Gastrocnemius medialis (tissue), 4 donors: ENCODE results near the gene CHCHD6. TPM values are rescaled to one million over a fixed set of nuclear protein-coding genes. Genes with fewer than 3 reads are reported as not detected.
A peak's percentile ranks its signal among the peaks of the same experiment; 100 is the strongest.

Experiments
- ATAC-seq, 2 donors: fragments of 150-250 bp; one replicate each; pipeline ENCODE4 v1.9.1; 2016
- DNase-seq, 2 donors: peaks; one replicate each; pipeline ENCODE4 v3.0.0-alpha.2; 2019
- H3K27ac ChIP-seq, 4 donors: fragments of 200-600 bp; sonication (generic); 1 replicate in 1 of 4; 2 replicates in 3 of 4; pipeline ENCODE4 v1.5.1; 2016 to 2018; ENCODE audit warnings: mild to moderate bottlenecking in 2 of 4, moderate library complexity in 1 of 4
- H3K27me3 ChIP-seq, 3 donors: fragments of 200-600 bp; sonication (generic) in 2 of 3; 1 replicate in 1 of 3; 2 replicates in 2 of 3; pipeline versions ENCODE4 v1.5.1 to v1.6.0; 2016 to 2019; ENCODE audit warnings: mild to moderate bottlenecking in 1 of 3, moderate library complexity in 1 of 3
- H3K36me3 ChIP-seq, 2 donors: fragments of 200-600 bp; sonication (generic) in 1 of 2; one replicate each; pipeline ENCODE4 v1.5.1; 2017 to 2018
- H3K4me1 ChIP-seq, 2 donors: fragments of 200-600 bp; sonication (generic) in 1 of 2; one replicate each; pipeline ENCODE4 v1.5.1; 2016 to 2017; ENCODE audit warnings: mild to moderate bottlenecking in 2 of 2
- H3K4me3 ChIP-seq, 4 donors: fragments of 200-600 bp; sonication (generic) in 3 of 4; 1 replicate in 1 of 4; 2 replicates in 3 of 4; pipeline ENCODE4 v1.5.1; 2016 to 2019; ENCODE audit warnings: mild to moderate bottlenecking in 2 of 4
- H3K9me3 ChIP-seq, 3 donors: fragments of 200-600 bp; sonication (generic) in 2 of 3; 1 replicate in 1 of 3; 2 replicates in 2 of 3; pipeline ENCODE4 v1.5.1; 2016 to 2019
- POLR2A ChIP-seq, 2 donors: fragments of 450-650 bp; IDR thresholded peaks; one replicate each; pipeline ENCODE4 v1.6.1; 2017; ENCODE audit warnings: antibody characterized with exemption in 2 of 2, mild to moderate bottlenecking in 2 of 2, moderate library complexity in 2 of 2
- in situ Hi-C, 4 donors: fragments of 200-750 bp; cut with MboI; loops; one replicate each; pipeline versions ENCODE4 v1.15.0 to v1.8.0; 2017; ENCODE audit warnings: low sequenced_read_pairs in 4 of 4
- intact Hi-C: fragments of 100-400 bp; cut with DNase I; formaldehyde crosslinking; loops from one replicate; pipeline ENCODE4 v1.15.1; 2023; ENCODE audit warnings: low total_unique reads
- total RNA-seq, 4 donors: library from RNA; depleted of rRNA; stranded (reverse); fragments of >200 nt; gene quantifications; one replicate each; pipeline versions ENCODE4 v1.1.0 to v1.2.3, GENCODE V29; 2016
- TF ChIP-seq, protein P1 (sequence below), 5 experiments: fragments of 450-650 bp in 3 of 5; fragments of 200-600 bp in 2 of 5; sonication (generic) in 2 of 5; IDR thresholded peaks in 4 of 5; conservative IDR thresholded peaks in 1 of 5; 1 replicate in 4 of 5; 2 replicates in 1 of 5; pipeline ENCODE4 v1.5.1; 2016 to 2019; ENCODE audit warnings: antibody characterized with exemption in 5 of 5, mild to moderate bottlenecking in 3 of 5, moderate library complexity in 3 of 5

CHCHD6 gene
- total RNA-seq, 4 donors from 2014 or later: 2.7 to 4.2 (median 3.4) TPM

DNA sequence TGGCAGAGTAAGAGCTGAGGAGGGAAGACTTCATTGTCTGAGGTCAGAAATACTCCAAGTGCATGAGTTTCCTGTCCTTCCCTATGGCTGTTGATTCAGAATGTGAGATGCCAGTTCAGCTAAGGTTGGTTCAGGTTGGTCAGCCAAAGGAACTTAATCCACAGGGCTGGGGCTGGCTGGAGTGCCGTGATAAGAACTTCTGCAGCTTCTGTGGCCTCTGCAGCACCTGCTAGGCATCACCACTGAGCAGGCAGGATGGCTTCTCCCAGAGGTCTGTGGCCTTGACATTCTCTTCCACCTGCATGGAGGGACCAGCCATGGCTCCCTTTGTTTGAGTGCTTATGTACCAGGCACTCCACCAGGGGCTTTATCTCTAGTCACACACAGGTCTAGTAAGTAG lies 169.4 kb downstream of the CHCHD6 start:
- ATAC-seq (no peak), DNase-seq (no peak)
- Histone ChIP-seq H3K36me3 (no peaks in the 10 kb centered on the region), H3K9me3 (no peaks in the 10 kb centered on the region), H3K27me3 (no peaks in the 10 kb centered on the region), H3K27ac (no peak overlapping the region), H3K4me1 (no peaks in the 10 kb centered on the region), H3K4me3 (no peak overlapping the region)
- intact Hi-C loops (no loop called here), in situ Hi-C loops (no loop called here)
- TF ChIP-seq, protein P1, sequence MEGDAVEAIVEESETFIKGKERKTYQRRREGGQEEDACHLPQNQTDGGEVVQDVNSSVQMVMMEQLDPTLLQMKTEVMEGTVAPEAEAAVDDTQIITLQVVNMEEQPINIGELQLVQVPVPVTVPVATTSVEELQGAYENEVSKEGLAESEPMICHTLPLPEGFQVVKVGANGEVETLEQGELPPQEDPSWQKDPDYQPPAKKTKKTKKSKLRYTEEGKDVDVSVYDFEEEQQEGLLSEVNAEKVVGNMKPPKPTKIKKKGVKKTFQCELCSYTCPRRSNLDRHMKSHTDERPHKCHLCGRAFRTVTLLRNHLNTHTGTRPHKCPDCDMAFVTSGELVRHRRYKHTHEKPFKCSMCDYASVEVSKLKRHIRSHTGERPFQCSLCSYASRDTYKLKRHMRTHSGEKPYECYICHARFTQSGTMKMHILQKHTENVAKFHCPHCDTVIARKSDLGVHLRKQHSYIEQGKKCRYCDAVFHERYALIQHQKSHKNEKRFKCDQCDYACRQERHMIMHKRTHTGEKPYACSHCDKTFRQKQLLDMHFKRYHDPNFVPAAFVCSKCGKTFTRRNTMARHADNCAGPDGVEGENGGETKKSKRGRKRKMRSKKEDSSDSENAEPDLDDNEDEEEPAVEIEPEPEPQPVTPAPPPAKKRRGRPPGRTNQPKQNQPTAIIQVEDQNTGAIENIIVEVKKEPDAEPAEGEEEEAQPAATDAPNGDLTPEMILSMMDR (IDR thresholded peaks at IDR 0.05 in 4 of 5, conservative IDR thresholded peaks at IDR 0.05 in 1 of 5): no peak
- TF ChIP-seq POLR2A (IDR thresholded peaks at IDR 0.05): no peak

DNA sequence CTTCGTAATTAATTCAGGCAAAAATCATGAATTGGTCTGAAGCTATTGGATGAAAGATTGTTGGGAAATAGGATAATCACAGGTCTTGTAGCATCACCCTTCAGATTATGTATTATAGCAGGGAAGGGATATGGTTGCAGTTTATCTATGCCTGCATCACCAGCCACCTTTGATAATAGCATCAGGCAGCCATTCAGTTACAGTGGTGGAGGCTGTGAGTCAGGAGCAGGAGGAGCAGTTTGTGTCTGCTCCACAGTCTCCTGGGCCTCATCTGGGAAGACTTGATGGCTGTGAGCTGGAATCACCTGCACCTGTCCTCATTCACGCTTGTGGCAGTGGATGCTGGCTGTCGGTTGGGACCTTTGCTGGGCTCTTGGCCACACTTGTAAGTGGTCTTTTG lies 174.6 kb downstream of the CHCHD6 start:
- no peaks in the 10 kb centered on the region for H3K9me3 ChIP-seq
- no peak for TF ChIP-seq POLR2A (IDR thresholded peaks at IDR 0.05)
- TF ChIP-seq, protein P1 (IDR thresholded peaks at IDR 0.05 in 4 of 5, conservative IDR thresholded peaks at IDR 0.05 in 1 of 5): no peak
- DNase-seq (no peak), ATAC-seq (no peak)
- peaks cover 0 to 3% of the 10 kb centered on the region in 2 donors for H3K4me1 ChIP-seq
- intact Hi-C loops (no loop called here), in situ Hi-C loops (no loop called here)
- no peaks in the 10 kb centered on the region for H3K27me3 ChIP-seq
- H3K4me3 ChIP-seq: no peak overlapping the region
- H3K27ac ChIP-seq: no peak overlapping the region
- H3K36me3 ChIP-seq: no peaks in the 10 kb centered on the region

DNA sequence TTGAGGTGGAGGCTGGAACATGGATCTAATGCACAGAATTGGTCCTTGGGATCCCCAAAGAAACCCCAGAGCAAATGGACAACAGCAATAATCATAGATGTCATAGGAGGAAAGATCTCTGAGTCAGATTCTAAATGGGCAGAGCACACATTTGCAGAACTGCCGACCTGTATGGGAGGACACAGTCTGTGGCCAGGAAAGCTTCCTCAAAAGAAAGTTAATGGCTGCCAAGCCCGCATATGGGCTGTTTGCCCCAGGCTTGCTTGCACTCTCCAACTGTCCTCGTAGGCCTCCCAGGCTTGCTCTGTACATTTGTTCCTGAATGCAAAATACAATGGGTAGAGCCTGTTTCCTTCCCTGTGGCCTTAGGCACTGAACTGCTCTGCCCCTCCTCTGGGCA lies 176.9 kb downstream of the CHCHD6 start:
- H3K9me3 ChIP-seq: no peaks in the 10 kb centered on the region
- no peak for DNase-seq
- no peaks in the 10 kb centered on the region for H3K27me3 ChIP-seq
- no peak for TF ChIP-seq POLR2A (IDR thresholded peaks at IDR 0.05)
- TF ChIP-seq, protein P1 (IDR thresholded peaks at IDR 0.05 in 4 of 5, conservative IDR thresholded peaks at IDR 0.05 in 1 of 5): no peak
- intact Hi-C loops: no loop called here
- no peak overlapping the region for H3K27ac ChIP-seq
- H3K4me1 ChIP-seq: peaks cover 0 to 3% of the 10 kb centered on the region in 2 donors
- no peaks in the 10 kb centered on the region for H3K36me3 ChIP-seq
- H3K4me3 ChIP-seq: no peak overlapping the region
- ATAC-seq: no peak
- in situ Hi-C loops: no loop called here

DNA sequence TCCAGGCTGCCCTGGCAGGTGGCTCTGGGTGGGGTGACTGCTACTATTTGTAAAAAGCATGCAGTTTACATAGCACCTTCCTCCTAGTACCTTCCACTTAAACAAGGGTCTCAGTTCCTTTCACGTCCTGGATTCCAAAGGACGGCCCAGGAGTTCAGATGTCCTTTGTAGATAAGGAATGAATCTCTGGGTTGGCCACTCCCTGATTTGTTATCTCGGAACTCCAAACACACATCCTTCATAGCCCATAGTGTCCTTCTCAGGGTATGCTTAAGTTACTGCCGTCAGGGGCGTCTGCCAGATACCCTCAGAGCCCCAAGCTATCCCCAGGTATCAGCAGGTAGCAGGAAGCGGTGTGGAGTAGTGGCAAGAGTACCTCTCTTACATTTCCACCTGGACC lies 177.8 kb downstream of the CHCHD6 start:
- H3K27ac ChIP-seq: no peak overlapping the region
- H3K9me3 ChIP-seq: no peaks in the 10 kb centered on the region
- H3K4me1 ChIP-seq: peaks cover 0 to 3% of the 10 kb centered on the region in 2 donors
- no peaks in the 10 kb centered on the region for H3K36me3 ChIP-seq
- H3K4me3 ChIP-seq: no peak overlapping the region
- no peak for ATAC-seq
- no peaks in the 10 kb centered on the region for H3K27me3 ChIP-seq
- in situ Hi-C loops: no loop called here
- TF ChIP-seq POLR2A (IDR thresholded peaks at IDR 0.05): no peak
- TF ChIP-seq, protein P1 (IDR thresholded peaks at IDR 0.05 in 4 of 5, conservative IDR thresholded peaks at IDR 0.05 in 1 of 5): no peak
- intact Hi-C loops: no loop called here
- no peak for DNase-seq

DNA sequence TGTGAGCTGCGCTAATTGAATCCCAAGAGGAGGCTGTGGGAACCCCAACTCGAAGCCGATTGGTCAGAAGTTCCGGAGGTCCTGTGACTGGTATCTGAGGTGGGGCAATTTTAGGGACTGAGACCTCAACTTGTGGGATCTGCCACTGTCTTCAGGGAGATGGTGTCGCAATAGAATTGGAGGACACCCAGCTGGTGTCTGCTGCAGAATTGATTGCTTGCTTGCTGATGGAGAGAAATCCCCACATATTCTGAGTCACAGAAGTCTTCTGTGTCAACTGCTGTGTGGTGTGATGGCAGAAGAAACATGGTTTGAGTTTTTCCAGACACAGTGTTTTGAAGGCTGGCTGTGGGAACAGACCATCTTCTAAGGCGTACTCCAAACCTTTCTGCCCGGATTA lies 179.2 kb downstream of the CHCHD6 start:
- no peak for TF ChIP-seq POLR2A (IDR thresholded peaks at IDR 0.05)
- TF ChIP-seq, protein P1 (IDR thresholded peaks at IDR 0.05 in 4 of 5, conservative IDR thresholded peaks at IDR 0.05 in 1 of 5): no peak

More for the DNA sequence above, 179.2 kb downstream of the CHCHD6 start:
- Histone ChIP-seq H3K27ac (no peak overlapping the region), H3K36me3 (no peaks in the 10 kb centered on the region), H3K4me3 (no peak overlapping the region), H3K9me3 (no peaks in the 10 kb centered on the region), H3K27me3 (no peaks in the 10 kb centered on the region), H3K4me1 (peaks cover 0 to 3% of the 10 kb centered on the region in 2 donors)
- in situ Hi-C loops (no loop called here), intact Hi-C loops (no loop called here)
- peak in 1 of 2 donors; percentile 36 for ATAC-seq
- DNase-seq: peak in 1 of 2 donors; percentile 54
